Activated CD4-positive, CD25-positive, alpha-beta regulatory T cell treated with anti-CD3 and anti-CD28 coated beads, Interleukin-2, amount 50 U/mL, for 72 hours (primary cell): Measurements from ENCODE around the gene APMAP.
A peak's percentile ranks its signal among the peaks of the same experiment; 100 is the strongest.

Experiments used
- DNase-seq: peaks from one replicate; pipeline ENCODE4 v3.0.0; 2021

APMAP gene

GRCh38 chr20:25023356-25023755 is 30.8 kb upstream of the APMAP start:
- no peak for DNase-seq

- no peak for DNase-seq
These were observed 30.1 kb upstream of the APMAP start for GRCh38 chr20:25022680-25023079.

GRCh38 chr20:25021336-25021735 is 28.8 kb upstream of the APMAP start:
- no peak for DNase-seq

- no peak for DNase-seq
These were observed 28.4 kb upstream of the APMAP start for GRCh38 chr20:25020901-25021301.

GRCh38 chr20:25020345-25020744 is 27.8 kb upstream of the APMAP start:
- no peak for DNase-seq

GRCh38 chr20:25019381-25020155 is 27.0 kb upstream of the APMAP start:
- no peak for DNase-seq

- no peak for DNase-seq
These were observed 26.3 kb upstream of the APMAP start for GRCh38 chr20:25018841-25019240.

GRCh38 chr20:25018425-25018824 is 25.9 kb upstream of the APMAP start:
- DNase-seq: no peak

- no peak for DNase-seq
These were observed 24.8 kb upstream of the APMAP start for GRCh38 chr20:25017257-25017803.

- DNase-seq: no peak
These were observed 23.9 kb upstream of the APMAP start for GRCh38 chr20:25016471-25016870.

GRCh38 chr20:25015986-25016385 is 23.4 kb upstream of the APMAP start:
- DNase-seq: no peak

GRCh38 chr20:25014816-25015215 is 22.3 kb upstream of the APMAP start:
- no peak for DNase-seq

GRCh38 chr20:25013478-25014380 is 21.2 kb upstream of the APMAP start:
- no peak for DNase-seq

- DNase-seq: no peak
These were observed 20.2 kb upstream of the APMAP start for GRCh38 chr20:25012616-25013189.

- no peak for DNase-seq
These were observed 19.3 kb upstream of the APMAP start for GRCh38 chr20:25011831-25012241.

GRCh38 chr20:25011261-25011660 is 18.7 kb upstream of the APMAP start:
- DNase-seq: no peak

- DNase-seq: no peak
These were observed 16.9 kb upstream of the APMAP start for GRCh38 chr20:25009218-25010145.

- DNase-seq: no peak
These were observed 16.1 kb upstream of the APMAP start for GRCh38 chr20:25008388-25009217.

GRCh38 chr20:25007491-25008305 is 15.1 kb upstream of the APMAP start:
- DNase-seq: peak; percentile 23

- DNase-seq: peak; percentile 4
These were observed 14.0 kb upstream of the APMAP start for GRCh38 chr20:25006431-25007167.
